Skeletal muscle tissue (tissue), 4 donors: ENCODE measurements around the gene FOXS1. TPM values are rescaled to one million over a fixed set of nuclear protein-coding genes. Genes with fewer than 3 reads are reported as not detected.
A peak's percentile ranks its signal among the peaks of the same experiment; 100 is the strongest.

Experiments used
- H3K27ac ChIP-seq: one replicate; pipeline ENCODE4 v1.7.0; 2013; ENCODE audit warnings: mild to moderate bottlenecking, low read depth, low read length, inconsistent platforms
- H3K27me3 ChIP-seq, 3 donors: one replicate each; pipeline ENCODE4 v1.7.0; 2013; ENCODE audit warnings: low read length in 3 of 3; ENCODE audit not compliant: control insufficient read depth in 3 of 3, insufficient read depth in 3 of 3
- H3K36me3 ChIP-seq, 3 donors: one replicate each; pipeline ENCODE4 v1.7.0; 2013; ENCODE audit warnings: low read length in 3 of 3; ENCODE audit not compliant: control insufficient read depth in 3 of 3, insufficient read depth in 3 of 3
- H3K4me1 ChIP-seq, 3 donors: one replicate each; pipeline ENCODE4 v1.7.0; 2013; ENCODE audit warnings: low read length in 3 of 3, mild to moderate bottlenecking in 3 of 3; ENCODE audit not compliant: control insufficient read depth in 3 of 3, insufficient read depth in 3 of 3
- H3K4me3 ChIP-seq, 3 donors: one replicate each; pipeline ENCODE4 v1.7.0; 2013; ENCODE audit warnings: low read length in 3 of 3
- H3K9ac ChIP-seq, 3 donors: one replicate each; pipeline ENCODE4 v1.7.0; 2013; ENCODE audit warnings: low read length in 3 of 3, mild to moderate bottlenecking in 3 of 3, moderate library complexity in 2 of 3, low read depth in 1 of 3
- H3K9me3 ChIP-seq, 3 donors: one replicate each; pipeline ENCODE4 v1.7.0; 2013; ENCODE audit warnings: low read length in 3 of 3; ENCODE audit not compliant: control insufficient read depth in 3 of 3
- total RNA-seq: library from RNA; depleted of rRNA; stranded (reverse); fragments of >200 nt; gene quantifications from one replicate; pipeline ENCODE4 v1.2.3, GENCODE V29; 2014
- donor health status: Osteomylitis.

The FOXS1 gene
- total RNA-seq, 1 donor from 2014 or later, result 3.1 TPM

DNA sequence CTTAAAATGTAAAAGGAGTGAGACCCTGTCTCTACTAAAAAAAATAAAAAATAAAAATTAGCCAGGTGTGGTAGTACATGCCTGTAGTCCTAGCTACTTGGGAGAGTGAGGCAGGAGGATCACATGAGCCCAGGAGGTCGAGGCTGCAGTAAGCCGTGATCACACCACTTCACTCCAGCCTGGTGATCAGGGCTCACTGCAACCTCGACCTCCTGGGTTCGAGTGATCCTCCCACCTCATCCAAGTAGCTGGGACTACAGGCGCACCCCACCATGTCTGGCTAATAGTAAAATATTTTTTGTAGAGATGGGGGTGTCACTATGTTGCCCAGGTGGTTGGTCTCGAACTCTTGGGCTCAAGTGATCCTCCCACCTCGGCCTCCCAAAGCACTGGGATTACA, 8.1 kb upstream of the FOXS1 start:
- Histone ChIP-seq H3K9ac (no peak overlapping the region), H3K27me3 (peaks cover 24 to 56% (median 54%) of the 10 kb centered on the region in 3 donors), H3K36me3 (no peaks in the 10 kb centered on the region), H3K9me3 (no peaks in the 10 kb centered on the region), H3K4me1 (no peaks in the 10 kb centered on the region), H3K27ac (no peak overlapping the region), H3K4me3 (no peak overlapping the region)

DNA sequence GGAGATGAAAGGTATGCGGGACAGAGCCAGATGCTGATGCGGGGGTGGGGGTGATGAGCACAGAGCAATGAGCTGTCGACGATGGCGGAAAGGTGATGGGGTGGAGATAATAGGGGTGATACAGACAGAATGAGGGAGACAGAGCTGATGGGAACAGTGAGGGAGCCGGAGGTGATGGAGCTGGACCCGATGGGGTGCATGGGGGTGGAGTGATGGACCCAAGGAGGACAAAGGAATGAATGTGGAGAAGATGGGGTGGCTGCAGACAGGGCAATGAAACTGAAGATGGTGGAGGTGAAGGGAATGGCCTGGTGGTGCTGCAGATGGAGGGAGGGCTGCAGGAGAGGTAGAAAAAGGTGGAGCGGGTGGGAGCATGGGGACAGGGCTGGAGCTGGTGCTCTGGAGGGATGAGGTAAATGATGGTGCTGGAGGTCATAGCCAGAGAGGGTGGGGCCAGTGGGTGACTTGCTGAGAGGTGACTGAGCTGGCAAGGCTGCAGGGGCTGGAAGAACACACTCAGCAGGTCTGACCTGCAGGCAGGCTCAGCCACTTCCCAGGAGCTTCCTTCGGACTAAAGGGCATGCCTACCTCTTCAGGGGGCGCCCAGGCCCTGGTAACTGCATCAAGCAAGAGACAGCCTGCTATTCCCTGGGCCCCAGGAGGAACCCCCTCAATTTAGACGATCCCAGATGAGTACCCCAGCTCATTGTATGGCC, 6.0 kb upstream of the FOXS1 start:
- Histone ChIP-seq H3K4me3 (no peak overlapping the region), H3K9me3 (no peaks in the 10 kb centered on the region), H3K9ac (no peak overlapping the region), H3K27me3 (peaks cover 18 to 38% (median 37%) of the 10 kb centered on the region in 3 donors), H3K27ac (no peak overlapping the region), H3K36me3 (no peaks in the 10 kb centered on the region), H3K4me1 (peaks cover 0 to 2% (median under 1%) of the 10 kb centered on the region in 3 donors)

DNA sequence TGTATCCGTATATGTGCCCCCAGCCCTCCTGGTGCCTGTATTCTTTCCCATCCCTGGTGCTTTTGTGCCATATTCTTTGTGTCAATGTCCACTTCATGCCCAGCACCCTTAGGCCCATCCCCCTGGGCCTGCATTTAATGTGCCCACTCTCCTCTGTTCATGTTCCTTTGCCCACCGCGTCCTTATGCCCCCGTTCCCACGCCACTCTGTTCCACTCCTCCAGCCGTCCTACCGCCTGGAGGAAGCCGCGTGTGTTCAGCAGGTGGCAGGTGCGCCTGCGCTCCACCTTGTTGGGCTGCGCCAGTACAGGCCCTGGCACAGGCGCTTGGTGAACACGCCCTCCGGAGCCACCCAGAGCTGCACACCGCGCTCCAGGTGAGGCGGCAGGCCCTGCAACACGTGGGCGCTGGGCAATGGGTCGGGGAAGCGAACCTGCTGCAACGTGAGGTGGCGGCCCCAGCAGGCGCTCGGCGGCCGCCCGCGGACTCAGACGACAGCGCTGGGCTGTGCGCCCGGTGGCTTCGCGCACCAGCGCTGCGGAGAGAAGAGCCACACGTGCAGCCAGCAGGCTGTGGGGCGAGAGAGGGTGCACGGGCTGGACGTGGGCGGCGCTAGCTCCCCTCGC, 4.0 kb upstream of the FOXS1 start:
- Histone ChIP-seq H3K4me1 (peaks cover 4 to 18% (median 10%) of the 10 kb centered on the region in 3 donors), H3K27ac (no peak overlapping the region), H3K9me3 (no peaks in the 10 kb centered on the region), H3K27me3 (peaks cover 18 to 32% (median 25%) of the 10 kb centered on the region in 3 donors), H3K36me3 (no peaks in the 10 kb centered on the region), H3K9ac (no peak overlapping the region), H3K4me3 (no peak overlapping the region)

DNA sequence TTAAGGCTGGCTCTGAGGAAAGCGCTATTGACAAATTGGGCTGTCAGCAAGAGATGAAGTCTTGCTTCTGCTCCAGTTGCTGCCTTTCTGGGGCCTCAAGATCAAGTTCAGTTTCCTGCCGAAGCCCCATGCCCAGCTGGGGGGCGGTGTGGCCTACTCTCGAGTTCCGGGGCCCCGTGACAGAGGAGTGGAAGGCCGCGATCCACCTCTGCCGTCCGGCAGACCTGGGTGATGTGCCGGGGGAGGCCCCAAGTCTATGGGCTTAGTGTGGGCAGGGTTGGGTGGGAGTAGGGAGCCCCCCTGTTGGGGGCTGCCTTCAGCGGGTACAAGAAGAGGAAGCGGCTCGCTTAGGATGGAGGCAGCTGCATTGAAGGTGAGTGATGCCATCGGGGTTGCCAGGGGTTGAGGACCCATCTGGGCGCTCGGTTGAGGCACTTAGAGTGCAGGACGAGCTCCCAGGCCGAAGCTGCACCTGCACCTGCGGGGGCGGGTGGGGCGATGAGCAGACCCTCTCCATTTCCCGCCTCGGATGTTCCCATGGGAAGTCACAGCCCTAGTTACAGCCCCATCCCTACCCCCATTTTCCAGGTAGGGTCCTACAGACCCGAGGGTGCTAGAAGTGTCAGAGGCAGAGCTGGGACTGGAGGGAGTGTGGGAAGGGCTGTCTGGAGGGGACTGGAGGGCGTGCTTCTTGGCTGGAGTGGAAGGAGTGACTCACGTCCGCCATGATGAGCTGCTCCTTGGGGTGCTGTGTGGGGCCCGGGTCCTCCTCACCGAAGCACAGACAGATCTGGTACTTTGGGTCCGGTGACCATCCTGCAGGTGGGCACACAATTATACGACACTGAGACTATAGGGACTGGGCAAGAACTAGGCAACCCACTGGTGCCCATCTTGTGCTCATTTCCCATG, 2.9 kb upstream of the FOXS1 start:
- no peak overlapping the region for H3K4me3 ChIP-seq
- H3K4me1 ChIP-seq, result peaks cover 4 to 18% (median 12%) of the 10 kb centered on the region in 3 donors
- H3K36me3 ChIP-seq, result no peaks in the 10 kb centered on the region
- H3K9me3 ChIP-seq, result no peaks in the 10 kb centered on the region
- H3K27ac ChIP-seq, result no peak overlapping the region
- peaks cover 18 to 32% (median 25%) of the 10 kb centered on the region in 3 donors for H3K27me3 ChIP-seq
- H3K9ac ChIP-seq, result no peak overlapping the region

DNA sequence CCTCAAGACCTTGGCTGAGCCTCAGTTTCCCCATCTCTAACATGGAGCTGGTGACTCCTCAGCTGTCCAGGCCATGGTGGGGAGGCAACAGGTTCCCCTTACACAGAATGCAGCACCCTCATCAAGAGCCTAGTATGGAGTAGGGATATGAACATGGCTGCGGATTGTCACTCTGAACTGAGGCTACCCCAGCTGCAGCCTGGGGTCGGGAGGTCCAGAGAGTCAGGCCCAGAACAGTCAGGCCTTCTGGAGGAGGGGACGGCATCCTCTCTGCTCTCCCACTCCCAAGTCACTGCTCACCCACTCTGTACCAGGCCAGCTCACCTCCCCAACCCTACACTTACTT, 1.4 kb upstream of the FOXS1 start:
- Histone ChIP-seq H3K4me3 (no peak overlapping the region), H3K4me1 (peaks cover 12 to 33% (median 20%) of the 10 kb centered on the region in 3 donors), H3K9me3 (no peaks in the 10 kb centered on the region), H3K27me3 (peaks cover 13 to 31% (median 25%) of the 10 kb centered on the region in 3 donors), H3K27ac (no peak overlapping the region), H3K36me3 (no peaks in the 10 kb centered on the region), H3K9ac (no peak overlapping the region)

DNA sequence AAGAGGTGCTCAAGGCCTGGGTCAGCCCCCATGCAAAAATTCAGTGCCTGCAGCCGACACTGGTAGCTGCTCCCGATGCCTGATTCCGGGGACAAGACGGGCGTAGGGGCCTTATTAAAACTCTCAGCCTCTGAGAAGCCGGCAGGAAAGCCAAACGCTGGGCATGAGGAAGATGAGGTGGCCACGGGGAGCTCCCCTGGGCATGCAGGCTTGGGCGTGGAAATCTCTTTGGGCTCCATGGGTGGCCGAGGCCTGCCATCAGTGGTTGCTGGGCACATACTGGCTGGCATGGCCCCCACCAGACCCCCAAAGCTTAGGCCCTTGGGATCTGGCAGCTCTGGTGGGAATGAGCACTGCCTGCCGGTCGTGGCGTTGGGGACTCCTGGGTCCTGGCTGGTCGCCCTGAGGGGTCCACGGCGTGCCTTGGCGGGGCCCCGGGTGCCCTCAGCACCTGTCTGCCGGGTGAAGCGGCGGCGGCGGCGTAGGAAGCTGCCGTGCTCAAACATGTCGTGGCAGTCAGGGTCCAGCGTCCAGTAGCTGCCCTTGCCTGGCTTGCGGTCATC, 586 bp downstream of the FOXS1 start:
- Histone ChIP-seq H3K27me3 (peaks cover 6 to 12% (median 7%) of the 10 kb centered on the region in 3 donors), H3K36me3 (no peaks in the 10 kb centered on the region), H3K9me3 (no peaks in the 10 kb centered on the region), H3K4me3 (peak overlapping the region; percentile 43 to 70 (median 57)), H3K4me1 (peaks cover 15 to 36% (median 30%) of the 10 kb centered on the region in 3 donors), H3K9ac (peak overlapping the region; percentile 21 to 74 (median 50)), H3K27ac (peak overlapping the region; percentile 54)

DNA sequence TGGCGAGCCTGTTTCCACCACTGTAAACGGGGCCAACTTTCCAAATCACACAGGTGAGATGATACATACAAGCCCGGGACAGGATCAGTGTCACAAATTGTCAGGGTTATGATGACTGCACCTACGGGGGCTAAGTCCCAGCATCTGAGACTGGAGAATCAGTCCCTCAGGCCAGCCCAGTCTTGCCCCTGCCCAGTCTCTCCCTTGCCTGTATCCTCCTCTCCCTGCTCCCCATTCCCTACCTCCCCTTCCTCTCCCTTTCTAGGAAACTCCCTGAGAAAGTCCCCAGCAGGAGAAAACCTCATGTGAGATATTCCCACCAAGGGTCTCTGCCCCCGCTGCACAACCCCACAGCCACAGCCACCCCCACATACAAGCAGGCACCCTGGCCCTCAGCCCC, 1.5 kb downstream of the FOXS1 start:
- Histone ChIP-seq H3K9me3 (no peaks in the 10 kb centered on the region), H3K4me3 (peak overlapping the region; percentile 2 to 45 (median 19)), H3K36me3 (no peaks in the 10 kb centered on the region), H3K4me1 (peaks cover 15 to 36% (median 32%) of the 10 kb centered on the region in 3 donors), H3K27ac (peak overlapping the region; percentile 23), H3K27me3 (peaks cover 0 to 4% (median 2%) of the 10 kb centered on the region in 3 donors), H3K9ac (peak overlapping the region in 2 of 3 donors; percentile 7 to 74)

DNA sequence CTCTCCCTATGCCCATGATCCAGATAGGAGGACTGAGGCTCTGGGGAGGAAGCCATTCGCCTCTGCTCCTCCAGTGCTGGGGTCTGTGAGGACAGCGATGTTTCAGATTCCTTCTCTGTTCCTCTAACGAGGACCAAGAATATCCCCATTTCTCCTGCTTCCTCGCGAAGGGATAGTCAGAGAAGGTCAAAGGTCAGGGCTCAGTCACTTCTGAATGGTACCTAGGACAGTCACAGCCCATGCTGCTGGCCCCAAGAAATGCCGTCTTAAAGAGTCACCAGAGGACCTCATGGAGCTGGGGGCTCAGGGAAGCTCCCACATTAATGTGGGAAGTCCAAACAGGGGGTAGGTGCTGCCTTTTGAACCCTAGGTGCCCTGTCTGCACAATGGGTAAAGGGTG, 2.1 kb downstream of the FOXS1 start:
- Histone ChIP-seq H3K36me3 (no peaks in the 10 kb centered on the region), H3K4me1 (peaks cover 17 to 40% (median 35%) of the 10 kb centered on the region in 3 donors), H3K27me3 (no peaks in the 10 kb centered on the region), H3K4me3 (peak overlapping the region; percentile 33 to 46 (median 45)), H3K27ac (peak overlapping the region; percentile 64), H3K9me3 (no peaks in the 10 kb centered on the region), H3K9ac (peak overlapping the region in 1 of 3 donors; percentile 74)

DNA sequence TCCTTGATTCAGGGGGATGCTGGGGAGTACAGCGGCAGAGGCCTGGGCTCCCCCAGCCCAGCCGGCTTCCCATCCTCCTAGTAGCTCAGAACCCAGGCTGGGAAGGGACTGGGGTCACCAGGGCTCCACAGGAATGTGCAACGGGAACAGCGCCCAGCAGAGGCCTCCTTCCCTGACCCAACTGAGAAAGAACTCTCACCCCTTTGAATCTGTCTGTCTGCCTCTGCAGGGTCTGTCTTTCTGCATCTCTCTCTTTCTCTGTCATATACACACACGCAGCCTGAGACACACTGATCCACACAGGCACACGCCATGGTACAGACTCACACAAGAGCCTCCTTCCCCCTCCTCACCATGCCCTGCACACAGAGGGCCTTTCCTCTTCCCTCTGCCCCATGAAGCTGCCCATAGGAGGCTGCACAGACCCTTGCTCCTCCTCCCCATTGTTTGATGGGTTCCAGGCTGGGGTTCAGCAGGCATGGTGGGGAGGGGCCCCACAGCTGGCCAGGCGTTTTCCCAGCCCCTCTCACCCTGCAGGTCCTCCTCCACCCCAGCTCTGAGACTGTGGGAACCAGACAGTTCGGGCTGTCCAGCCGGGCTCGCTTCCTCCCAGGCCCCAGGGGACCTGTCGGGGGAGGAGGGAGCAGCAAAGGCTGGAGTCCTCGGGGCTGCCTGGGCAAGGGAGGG, 2.8 kb downstream of the FOXS1 start:
- Histone ChIP-seq H3K4me3 (peak overlapping the region; percentile 32 to 49 (median 33)), H3K9me3 (no peaks in the 10 kb centered on the region), H3K4me1 (peaks cover 23 to 47% (median 41%) of the 10 kb centered on the region in 3 donors), H3K27me3 (no peaks in the 10 kb centered on the region), H3K36me3 (no peaks in the 10 kb centered on the region), H3K9ac (peak overlapping the region in 2 of 3 donors; percentile 27 to 74), H3K27ac (peak overlapping the region; percentile 64)
